ENCODE data around the gene HHAT.

DNA sequence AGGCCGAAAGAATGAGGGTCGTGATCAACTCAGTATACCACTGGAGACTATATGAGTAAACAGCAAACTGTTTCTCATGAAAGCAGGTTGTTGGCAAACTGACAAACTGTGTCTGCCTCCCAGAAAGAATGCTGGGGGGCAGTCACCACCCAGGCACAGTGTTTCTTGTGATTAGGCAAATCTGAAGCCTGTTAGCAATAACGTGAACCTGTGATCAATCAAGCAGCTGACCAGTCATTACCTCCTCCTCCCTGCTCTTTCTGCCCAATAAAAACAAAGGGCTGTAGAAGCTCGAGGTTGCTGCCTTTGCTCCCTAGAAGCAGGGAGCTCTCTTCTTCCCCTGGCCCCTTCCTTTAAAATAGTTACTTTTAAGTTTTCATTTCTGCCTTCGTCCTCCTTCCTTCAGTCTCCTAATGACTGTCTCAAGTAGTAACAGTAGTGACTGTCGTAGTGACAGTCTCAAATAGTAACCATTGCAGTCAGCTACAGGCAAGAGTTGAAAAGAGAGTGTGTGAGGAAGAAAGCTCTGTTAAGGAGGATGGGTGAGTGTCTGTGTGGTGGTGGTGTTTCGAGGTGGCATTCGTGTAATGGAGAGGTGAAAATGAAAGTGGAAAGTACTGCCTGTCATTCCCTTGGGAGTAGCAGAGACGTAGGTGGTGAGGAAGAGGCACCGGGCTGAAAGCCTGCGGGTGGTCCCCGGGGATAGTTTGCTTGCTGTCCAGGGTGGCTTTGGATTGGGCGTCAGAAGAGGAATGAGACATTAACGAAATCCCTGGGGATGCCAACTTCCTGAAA is 14.5 kb downstream of the HHAT start:
- TF ChIP-seq GATA3 (IDR thresholded peaks at IDR 0.05; ENCODE audit: low read depth, low read length) (no peak), GATA2 (IDR thresholded peaks at IDR 0.05; ENCODE audit: low read depth, low read length) (no peak)

Data from SH-SY5Y (cell line).